NB4 (cell line): ENCODE measurements around the gene DNAJC6.

ENCODE experiments used
- DNase-seq: peaks from one replicate; pipeline ENCODE4 v3.0.0; 2010; ENCODE audit warnings: low read depth
- H3K4me3 ChIP-seq: one replicate; pipeline ENCODE4 v1.5.1; 2011; ENCODE audit warnings: mild to moderate bottlenecking, low read depth, low read length, moderate library complexity
- CTCF ChIP-seq: IDR thresholded peaks from one replicate; pipeline ENCODE4 v1.5.1; 2012; ENCODE audit warnings: low read depth, low read length
- MAX ChIP-seq: IDR thresholded peaks from 2 replicates; pipeline ENCODE4 v1.6.1; 2011; ENCODE audit warnings: low read depth, low read length
- MYC ChIP-seq: IDR thresholded peaks from 2 replicates; pipeline ENCODE4 v1.6.1; 2011; ENCODE audit warnings: low read depth, low read length
- POLR2A ChIP-seq: IDR thresholded peaks from 2 replicates; pipeline ENCODE4 v1.6.1; 2011; ENCODE audit warnings: mild to moderate bottlenecking; ENCODE audit not compliant: insufficient read length; ENCODE audit errors: extremely low read depth

DNAJC6 gene

GRCh38 chr1:65330822-65331221 is 21.5 kb downstream of the DNAJC6 start:
- DNase-seq = no peak
- H3K4me3 ChIP-seq = no peak overlapping the region
- no peak for TF ChIP-seq CTCF
- TF ChIP-seq POLR2A = no peak
- no peak for TF ChIP-seq MAX
- no peak for TF ChIP-seq MYC

GRCh38 chr1:65332821-65333220 is 23.5 kb downstream of the DNAJC6 start:
- no peak for DNase-seq
- TF ChIP-seq MAX (no peak), CTCF (no peak), POLR2A (no peak), MYC (no peak)
- no peak overlapping the region for H3K4me3 ChIP-seq

GRCh38 chr1:65334081-65334480 is 24.7 kb downstream of the DNAJC6 start:
- TF ChIP-seq POLR2A (no peak), MYC (no peak), CTCF (no peak), MAX (no peak)
- H3K4me3 ChIP-seq = no peak overlapping the region
- no peak for DNase-seq

- no peak overlapping the region for H3K4me3 ChIP-seq
- no peak for DNase-seq
- no peak for TF ChIP-seq MAX
- TF ChIP-seq POLR2A = no peak
- no peak for TF ChIP-seq CTCF
Observed at GRCh38 chr1:65339866-65340468, 30.6 kb downstream of the DNAJC6 start.

GRCh38 chr1:65341381-65341780 is 32.0 kb downstream of the DNAJC6 start:
- no peak for DNase-seq
- TF ChIP-seq CTCF (no peak), POLR2A (no peak), MYC (no peak), MAX (no peak)
- no peak overlapping the region for H3K4me3 ChIP-seq

GRCh38 chr1:65343286-65343685 is 33.9 kb downstream of the DNAJC6 start:
- no peak overlapping the region for H3K4me3 ChIP-seq
- DNase-seq = no peak
- TF ChIP-seq MAX (no peak), CTCF (no peak), MYC (no peak)
